ENCODE data around the gene GPC6.

The GPC6 gene

DNA sequence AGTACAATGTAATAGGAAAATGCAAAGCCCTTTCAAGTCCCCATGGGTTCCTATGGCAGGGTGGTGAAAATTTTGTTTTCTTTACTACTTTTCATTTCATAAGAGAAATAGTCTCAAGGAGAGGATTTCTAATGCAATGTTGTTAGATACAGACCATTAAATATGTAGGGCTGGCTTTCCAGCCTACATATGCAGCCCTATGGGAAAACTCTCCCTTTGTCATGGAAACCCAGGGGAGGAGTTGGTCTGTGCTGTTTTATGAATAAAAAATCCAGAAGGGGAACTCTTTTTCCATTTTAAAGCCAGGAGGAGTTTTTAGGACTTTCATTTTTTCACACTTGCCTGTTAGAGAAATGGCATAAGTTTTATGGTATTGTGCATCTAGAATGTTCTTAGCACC lies 1133.3 kb downstream of the GPC6 start:
- TF ChIP-seq CTCF (IDR thresholded peaks at IDR 0.05; ENCODE audit: low read depth, low read length) = no peak
- DNase-seq (ENCODE audit: extremely low read depth, low read depth) = no peak

GRCh38 chr13:94362411-94362909 lies 1135.9 kb downstream of the GPC6 start:
- peak; percentile 75 for TF ChIP-seq CTCF (IDR thresholded peaks at IDR 0.05; ENCODE audit: low read depth, low read length)
- DNase-seq (ENCODE audit: extremely low read depth, low read depth) = peak; percentile 73

GRCh38 chr13:94366677-94367076 lies 1140.1 kb downstream of the GPC6 start:
- DNase-seq (ENCODE audit: extremely low read depth, low read depth) = no peak
- TF ChIP-seq CTCF (IDR thresholded peaks at IDR 0.05; ENCODE audit: low read depth, low read length) = no peak

DNA sequence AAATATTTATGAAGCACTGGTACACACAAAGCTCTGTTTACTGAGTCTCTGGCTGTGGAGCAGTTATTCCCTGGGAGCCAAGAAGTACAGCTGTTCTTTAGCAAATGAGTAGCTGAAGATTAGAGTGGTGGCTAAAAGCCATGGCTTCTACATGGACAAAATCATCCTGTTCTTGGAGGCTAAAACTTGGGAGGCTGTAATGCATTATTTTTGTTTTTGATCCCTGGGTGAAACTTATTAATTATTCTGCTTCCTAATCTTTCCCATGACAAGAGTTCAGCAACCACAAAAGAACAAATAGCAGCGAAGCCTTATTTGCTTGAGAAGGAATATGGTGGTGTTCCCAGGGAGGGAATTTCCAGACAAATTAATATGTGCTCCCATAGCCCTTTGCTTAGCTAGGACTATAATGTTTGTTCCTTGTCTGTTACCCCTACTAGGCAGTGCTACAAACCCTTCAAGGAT lies 1143.4 kb downstream of the GPC6 start:
- no peak for DNase-seq (ENCODE audit: extremely low read depth, low read depth)
- no peak for TF ChIP-seq CTCF (IDR thresholded peaks at IDR 0.05; ENCODE audit: low read depth, low read length)

DNA sequence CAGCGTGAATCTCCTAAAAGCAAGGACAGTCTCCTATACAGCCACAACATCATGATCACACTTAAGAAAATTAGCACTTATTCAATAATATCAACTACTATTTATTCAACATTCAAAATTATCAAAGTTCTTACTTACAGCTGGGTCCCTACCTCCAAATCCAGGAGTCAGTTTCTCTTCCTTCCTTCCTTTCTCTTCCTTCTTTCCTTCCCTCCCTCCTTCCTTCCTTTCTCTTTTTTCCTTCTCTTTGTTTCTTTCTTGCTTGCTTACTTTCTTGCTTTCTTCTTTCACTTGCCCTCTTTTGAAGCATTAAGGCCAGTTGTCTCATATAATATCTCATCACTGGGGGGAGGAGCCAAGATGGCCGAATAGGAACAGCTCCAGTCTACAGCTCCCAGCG lies 1145.2 kb downstream of the GPC6 start:
- DNase-seq (ENCODE audit: extremely low read depth, low read depth) = no peak
- TF ChIP-seq CTCF (IDR thresholded peaks at IDR 0.05; ENCODE audit: low read depth, low read length) = no peak

DNA sequence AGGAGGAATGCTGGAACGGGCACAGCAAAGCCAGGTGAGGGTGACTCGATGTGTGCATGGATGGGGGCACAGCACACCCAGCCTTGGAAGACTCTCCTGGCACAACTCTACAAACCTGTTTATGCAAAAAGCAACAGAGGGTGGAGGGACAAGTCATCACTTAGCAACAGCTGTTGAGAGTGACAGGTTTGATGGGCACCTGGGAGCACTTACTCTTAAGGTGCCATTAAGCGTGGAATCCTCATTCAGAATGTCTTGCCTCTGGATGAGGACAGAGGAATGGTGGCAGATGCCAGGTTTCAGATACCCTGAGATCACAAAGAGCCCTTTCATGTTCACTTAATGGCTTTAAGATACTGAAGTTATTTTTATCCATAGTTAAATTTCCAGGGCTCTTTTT lies 1155.9 kb downstream of the GPC6 start:
- no peak for DNase-seq (ENCODE audit: extremely low read depth, low read depth)
- TF ChIP-seq CTCF (IDR thresholded peaks at IDR 0.05; ENCODE audit: low read depth, low read length) = no peak

DNA sequence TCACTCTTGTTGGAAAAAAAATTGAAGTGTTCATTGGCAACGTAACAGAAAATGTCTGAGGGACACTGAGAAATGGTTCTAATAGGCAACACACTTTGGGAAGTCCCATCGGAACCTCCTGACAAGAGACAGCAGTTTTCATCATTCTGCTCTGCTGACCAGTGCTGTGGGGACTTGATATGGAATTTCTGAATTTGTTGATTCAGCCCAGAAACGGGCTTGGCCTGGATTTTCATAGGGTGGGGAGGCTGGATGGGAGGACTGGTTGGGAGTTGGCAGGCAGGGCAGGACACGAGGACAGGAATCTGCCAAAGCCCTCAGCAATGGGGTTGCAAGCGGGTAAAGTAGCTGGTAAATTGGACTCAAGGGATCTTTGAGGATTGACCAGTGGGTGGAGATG lies 1156.4 kb downstream of the GPC6 start:
- no peak for TF ChIP-seq CTCF (IDR thresholded peaks at IDR 0.05; ENCODE audit: low read depth, low read length)

More for the DNA sequence above, 1156.4 kb downstream of the GPC6 start:
- no peak for DNase-seq (ENCODE audit: extremely low read depth, low read depth)

All from AG09319 (cell line).